GM11168 (cell line): ENCODE results near the gene TMEM123.

ENCODE experiments used
- in situ Hi-C: fragments of 300-500 bp; cut with MboI; formaldehyde crosslinking; loops from one replicate; pipeline ENCODE4 v1.12.0; 2022; ENCODE audit warnings: low sequenced_read_pairs; ENCODE audit not compliant: unreplicated experiment

The TMEM123 gene

GRCh38 chr11:102401905-102402304 lies 50.7 kb downstream of the TMEM123 start:
- in situ Hi-C loops: loop anchor here (5.0 kb wide), 1 partner anchor 95 kb away; no protein-coding TSS in a partner anchor

DNA sequence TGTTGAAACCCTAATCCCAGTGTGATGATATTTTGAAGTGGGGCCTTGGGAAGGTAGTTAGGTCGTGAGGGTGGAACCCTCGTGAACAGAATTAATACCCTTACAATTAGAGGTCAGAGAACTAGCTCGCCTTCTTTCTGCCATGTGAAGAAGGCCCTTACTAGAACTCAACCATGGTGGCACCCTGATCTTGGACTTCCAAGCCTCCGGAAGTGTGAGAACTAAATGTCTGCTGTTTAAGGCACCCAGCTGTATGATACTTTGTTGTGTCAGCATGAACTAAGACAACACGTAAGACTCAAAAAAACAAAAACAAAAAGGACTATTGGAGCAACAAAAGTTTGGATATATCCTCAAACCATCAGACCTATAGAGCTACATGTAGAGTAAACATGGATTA lies 52.0 kb downstream of the TMEM123 start:
- in situ Hi-C loops: loop anchor here (5.0 kb wide), 1 partner anchor 97 kb away; no protein-coding TSS in a partner anchor

GRCh38 chr11:102399189-102399588 lies 53.4 kb downstream of the TMEM123 start:
- in situ Hi-C loops: no loop called here

GRCh38 chr11:102398297-102398696 lies 54.3 kb downstream of the TMEM123 start:
- in situ Hi-C loops: no loop called here

DNA sequence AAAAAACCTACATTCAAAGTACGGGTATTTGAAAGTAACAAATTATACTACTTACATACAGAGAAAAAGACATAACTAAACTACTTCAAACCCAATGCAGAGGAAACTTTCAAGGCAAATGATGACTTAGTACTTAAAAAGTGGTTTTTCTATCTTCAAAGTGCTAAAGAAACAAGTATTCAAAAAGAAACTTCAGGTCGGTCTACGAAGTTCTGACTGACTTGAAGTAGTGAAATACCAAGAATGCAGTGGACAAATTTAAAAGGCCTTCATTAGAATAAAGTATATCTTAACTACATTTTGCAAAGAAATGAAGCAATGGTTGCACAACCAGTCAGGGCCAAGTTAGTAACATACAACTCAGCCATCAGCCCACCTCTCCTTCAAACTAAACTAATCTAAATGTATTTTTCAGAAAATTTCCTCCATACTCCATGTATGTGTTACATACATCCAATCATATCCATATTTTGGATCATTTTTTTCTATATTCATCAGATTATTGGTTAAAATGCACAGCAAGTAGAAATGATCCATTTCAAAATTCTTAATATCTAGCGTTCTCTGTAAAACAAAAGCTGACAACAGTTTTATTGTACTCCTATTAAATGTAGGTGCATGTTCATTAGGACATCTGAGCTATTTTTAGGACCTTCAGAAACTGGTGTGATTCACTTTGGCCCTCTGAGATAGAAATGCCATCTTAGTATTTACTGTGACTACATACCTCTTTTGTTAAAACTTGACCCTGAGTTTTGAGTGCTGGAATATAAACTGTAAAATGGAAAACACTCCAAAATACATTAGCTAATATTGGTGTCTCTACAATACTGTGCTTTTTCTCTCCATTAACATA lies 55.6 kb downstream of the TMEM123 start:
- in situ Hi-C loops: no loop called here

DNA sequence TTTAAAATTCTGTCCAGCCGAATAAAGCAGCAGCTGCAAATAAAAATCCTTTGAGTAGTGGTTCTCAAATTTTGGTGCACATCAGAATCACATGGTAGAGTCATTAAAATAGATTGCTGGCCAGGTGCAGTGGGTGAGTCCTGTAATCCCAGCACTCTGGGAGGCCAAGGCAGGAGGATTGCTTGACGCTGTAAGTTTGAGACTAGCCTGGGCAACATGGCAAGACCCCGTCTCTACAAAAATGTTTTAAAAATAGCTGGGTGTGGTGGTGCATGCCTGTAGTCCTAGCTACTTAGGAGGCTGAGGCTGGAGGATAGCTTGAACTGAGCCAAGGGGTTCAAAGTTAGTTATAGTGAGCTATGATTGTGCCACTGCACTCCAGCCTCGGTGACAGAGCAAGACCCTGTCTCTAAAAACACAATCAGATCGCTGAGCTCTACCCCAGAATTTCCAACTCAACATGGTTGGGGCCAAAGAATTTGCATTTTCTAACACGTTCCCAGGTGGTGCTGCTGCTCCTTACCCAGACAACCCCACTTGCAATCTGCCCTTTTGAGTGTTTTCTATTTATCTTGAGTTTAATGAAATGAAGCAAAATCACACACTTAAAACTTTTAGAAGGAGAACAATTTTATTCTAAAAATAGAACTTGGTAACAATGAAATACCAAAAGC lies 56.7 kb downstream of the TMEM123 start:
- in situ Hi-C loops: no loop called here

GRCh38 chr11:102393272-102393730 lies 59.3 kb downstream of the TMEM123 start:
- in situ Hi-C loops: no loop called here

DNA sequence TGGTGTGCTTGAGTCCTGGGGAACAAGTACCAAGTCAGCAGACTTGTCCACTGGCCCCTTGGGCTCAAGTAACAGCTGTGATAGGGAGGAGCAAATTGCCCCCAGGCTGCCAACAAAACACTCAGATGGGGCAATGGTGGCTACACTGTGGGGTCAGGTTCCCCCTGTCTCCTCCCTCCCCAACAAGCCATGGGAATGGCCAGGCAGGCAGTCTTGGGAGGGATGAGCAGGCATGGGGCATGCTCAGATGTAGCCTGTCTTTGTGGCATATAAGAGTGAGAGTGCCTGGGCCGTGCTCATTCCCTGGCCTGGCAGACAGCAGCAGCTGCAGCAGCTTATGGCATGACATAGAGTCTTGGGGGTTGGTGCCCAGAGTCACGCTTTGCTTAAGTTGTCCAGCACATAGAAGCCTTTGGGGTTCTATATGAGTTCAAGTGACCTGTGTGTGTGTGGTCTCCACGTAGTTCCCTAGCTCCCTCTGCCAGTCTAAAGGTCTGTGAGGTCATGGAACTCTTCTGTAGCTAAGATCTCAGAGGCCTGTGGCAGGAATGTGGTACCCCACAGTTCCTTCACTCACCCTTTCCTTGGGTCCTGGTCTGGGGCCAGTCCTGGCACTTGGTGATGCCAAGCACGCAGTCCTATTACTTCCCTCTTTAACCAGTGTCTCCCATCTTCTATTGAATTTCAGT lies 60.9 kb downstream of the TMEM123 start:
- in situ Hi-C loops: no loop called here

GRCh38 chr11:102390667-102391465 lies 61.7 kb downstream of the TMEM123 start:
- in situ Hi-C loops: no loop called here

GRCh38 chr11:102389253-102389652 lies 63.3 kb downstream of the TMEM123 start:
- in situ Hi-C loops: no loop called here

- in situ Hi-C loops: no loop called here
These were observed 65.4 kb downstream of the TMEM123 start for GRCh38 chr11:102387043-102387781.

GRCh38 chr11:102386136-102386734 lies 66.3 kb downstream of the TMEM123 start:
- in situ Hi-C loops: no loop called here

DNA sequence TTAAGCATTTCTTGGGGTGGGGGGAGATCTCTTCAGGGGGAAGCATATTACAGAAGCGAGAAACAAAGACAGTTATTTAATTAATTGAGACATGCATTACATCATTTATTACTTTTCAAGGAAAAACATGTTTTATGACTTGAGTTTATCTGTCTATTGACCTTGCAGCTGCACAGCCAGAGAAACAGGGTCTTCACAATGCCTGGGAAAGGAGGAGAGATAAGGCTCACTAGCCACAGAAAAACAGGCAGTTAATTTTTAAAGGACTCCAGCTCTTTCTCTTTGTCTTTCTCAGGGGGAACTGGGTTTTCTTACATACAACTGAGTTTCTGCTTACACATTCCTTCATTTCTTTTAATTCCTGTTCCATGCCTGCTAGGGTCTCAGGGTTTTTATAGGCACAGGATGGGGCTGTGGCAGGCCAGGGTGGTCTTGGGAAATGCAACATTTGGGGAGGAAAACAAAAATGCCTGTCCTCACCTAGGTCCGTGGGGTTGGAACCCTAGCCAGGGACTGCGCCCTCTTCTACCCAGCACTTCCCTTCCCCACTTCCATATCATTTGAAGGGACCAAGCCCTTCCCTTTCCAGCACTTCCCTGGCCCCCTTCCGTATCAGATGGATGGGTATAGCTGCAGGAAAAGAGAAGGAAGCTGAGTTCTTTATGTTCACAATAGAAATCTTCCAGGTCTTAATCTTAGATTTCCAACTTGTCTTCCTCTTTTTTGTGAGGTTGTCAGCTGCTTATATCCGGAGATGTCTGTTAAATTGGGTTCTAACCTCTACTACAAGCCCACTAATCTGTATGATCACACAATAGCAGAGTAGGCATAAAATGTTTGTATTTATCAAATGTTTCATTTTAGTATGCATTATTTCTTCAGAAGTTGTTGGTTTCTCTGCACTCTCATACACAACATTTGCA lies 67.2 kb downstream of the TMEM123 start:
- in situ Hi-C loops: no loop called here

DNA sequence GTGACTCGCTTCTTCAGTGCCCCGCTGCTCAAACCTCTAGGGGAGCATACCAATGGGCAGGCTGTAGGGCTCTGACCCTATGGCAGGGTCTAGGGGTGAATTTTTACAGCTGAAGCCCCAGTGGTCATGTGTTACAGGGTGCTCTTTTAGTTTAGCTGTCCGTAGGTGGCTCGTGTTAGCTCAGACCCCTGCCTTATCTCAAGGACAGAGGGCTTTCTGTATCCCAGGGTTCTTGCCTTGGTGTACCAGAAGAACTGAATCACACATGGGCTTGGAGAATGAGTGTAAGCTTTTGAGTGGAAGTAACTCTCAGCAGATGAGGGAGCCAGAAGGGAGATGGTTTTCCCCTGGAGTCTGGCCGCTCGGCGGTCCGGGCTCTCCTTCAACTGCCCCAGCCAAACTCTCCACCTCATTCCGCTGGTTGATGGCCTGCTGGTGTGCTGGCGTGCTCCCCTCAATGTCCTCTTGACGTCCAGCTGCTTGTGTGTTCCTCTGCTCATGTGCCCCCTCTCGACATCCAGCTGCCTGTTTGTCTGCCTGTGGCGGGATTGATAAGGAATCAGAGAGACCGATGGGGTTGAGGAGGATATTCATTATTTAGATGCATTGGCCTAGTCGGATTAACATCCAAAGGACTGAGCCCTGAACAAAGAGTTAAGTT lies 68.0 kb downstream of the TMEM123 start:
- in situ Hi-C loops: no loop called here

DNA sequence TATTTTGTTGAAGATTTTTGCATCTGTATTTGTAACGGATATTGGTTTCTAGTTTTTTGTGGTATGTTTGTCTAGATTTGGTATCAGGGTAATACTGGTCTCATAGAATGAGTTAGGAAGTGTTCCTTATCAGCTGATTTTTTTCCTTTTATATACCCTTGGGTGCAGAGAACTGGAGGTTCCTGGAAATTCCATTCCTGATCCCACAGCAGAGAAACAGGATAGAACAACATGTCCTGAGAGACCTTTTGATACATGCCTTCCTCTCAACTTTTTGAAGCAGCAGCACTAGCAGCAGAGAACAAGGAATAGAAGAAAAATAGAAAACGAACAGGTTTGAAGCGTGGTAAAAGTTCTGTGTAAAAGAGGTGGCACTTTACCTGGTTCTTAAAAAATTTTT lies 68.7 kb downstream of the TMEM123 start:
- in situ Hi-C loops: no loop called here

DNA sequence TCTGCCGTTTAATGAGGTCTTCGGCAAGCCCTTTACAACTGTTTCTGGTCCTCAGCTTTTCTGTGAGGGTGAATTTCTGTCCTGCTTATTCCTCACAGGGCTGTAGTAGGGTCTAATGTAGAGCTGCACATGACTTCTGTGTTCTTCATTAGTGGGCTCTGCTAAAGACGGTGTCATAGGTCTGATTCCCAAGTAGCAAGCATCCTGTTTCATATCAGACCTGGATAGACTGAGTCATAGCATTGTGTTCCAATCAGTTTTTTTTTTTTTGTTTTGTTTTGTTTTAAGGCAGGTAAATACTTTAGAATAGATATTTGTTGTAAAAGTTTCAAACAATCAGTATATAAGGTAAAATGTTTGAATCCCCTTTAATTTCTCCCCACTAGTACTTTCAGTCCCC lies 70.2 kb downstream of the TMEM123 start:
- in situ Hi-C loops: no loop called here

DNA sequence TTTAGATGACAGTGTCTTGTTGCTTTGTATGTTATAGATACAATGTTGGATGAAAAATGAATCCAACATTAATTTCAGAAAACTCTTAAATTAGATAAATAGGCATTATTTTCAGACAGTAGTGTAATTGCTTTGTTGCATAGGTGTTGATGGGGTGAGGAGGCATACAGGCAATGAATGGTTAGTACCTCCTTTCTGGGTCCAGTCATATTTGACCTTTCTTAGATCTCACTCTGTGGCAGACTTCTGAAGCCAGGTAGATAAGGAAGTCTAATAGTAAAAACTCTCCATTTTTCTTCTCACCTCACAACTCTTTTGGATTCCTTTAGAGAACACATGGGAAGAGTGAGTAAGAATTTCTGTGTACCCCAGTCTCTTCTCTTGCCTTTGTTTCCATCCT lies 73.7 kb downstream of the TMEM123 start:
- in situ Hi-C loops: no loop called here
